ENCODE results near the gene CRIP2. TPM values are rescaled to one million over a fixed set of nuclear protein-coding genes. Genes with fewer than 3 reads are reported as not detected.

Gene CRIP2
- polyA plus RNA-seq, 1 donor from 2014 or later, result 214 TPM

DNA sequence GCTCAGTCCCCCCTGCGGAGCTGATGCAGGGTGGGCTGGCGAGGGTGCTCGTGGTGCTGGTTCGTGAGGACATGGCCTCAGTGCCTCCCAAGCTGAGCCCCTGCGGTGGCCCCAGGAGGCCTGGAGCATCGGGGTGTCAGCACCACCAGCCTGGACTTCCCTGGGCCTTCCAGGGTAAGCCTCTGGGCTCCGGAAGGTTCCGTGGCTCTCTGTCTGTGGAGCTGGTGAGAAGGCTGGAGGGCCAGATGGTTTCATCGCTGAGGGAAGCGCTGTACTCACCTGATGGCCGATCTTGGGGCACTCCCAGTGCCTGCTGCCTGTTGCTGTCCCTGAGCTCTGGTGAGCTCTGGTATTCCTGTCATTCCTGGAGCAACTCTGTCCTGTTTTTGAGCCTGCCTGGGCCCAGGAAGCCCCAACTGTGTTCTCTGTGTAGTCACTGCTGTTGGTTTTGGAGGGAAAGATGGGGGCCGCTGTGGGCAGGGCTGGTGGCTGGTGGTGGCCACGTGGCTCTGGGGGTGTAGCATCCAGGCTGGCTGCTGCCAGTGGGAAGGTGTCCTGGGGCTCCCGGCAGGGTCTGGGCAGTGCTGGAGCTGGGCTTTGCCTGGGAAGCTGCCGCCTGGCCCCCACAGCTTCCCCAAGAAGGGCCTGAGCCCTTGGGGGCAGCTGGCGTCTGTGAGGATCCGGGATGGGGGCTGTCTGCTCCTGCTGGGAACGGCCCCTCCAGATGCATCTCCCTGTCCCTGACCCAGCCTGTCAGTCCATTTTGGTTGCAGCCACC lies 36.7 kb upstream of the CRIP2 start:
- H3K27ac ChIP-seq (ENCODE audit: low read length), result no peak overlapping the region
- no peaks in the 10 kb centered on the region for H3K27me3 ChIP-seq (ENCODE audit: insufficient read depth, low read depth, low read length)
- H3K79me2 ChIP-seq (replicated peaks; ENCODE audit: insufficient read depth, low read length), result peaks cover 30% of the 10 kb centered on the region

DNA sequence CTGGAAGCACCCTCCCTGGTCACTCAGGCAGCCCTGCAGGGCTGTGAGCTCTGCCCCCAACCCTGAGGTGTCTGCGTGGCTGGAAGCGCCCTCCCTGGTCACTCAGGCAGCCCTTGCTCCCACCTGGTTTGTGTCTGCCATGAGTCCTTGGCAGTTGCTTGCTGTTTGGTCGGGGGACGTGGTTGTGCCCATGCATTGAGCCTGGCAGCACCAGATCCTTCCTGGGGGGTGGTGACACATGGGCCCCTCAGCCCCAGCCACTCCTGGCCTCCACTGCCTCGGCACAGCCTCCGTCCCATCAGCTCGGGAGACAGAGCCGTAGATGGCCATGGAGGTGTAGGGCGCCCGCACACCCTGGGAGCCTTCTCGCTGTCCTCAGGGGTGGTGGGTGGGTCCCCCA lies 35.4 kb upstream of the CRIP2 start:
- Histone ChIP-seq H3K36me3 (ENCODE audit: insufficient read depth, low read length) (no peaks in the 10 kb centered on the region), H3K9me3 (ENCODE audit: low read length) (no peaks in the 10 kb centered on the region), H3K27me3 (ENCODE audit: insufficient read depth, low read depth, low read length) (no peaks in the 10 kb centered on the region), H3K4me3 (ENCODE audit: low read length) (no peak overlapping the region), H3K27ac (ENCODE audit: low read length) (no peak overlapping the region), H3K4me2 (ENCODE audit: low read length) (no peak overlapping the region), H2AFZ (ENCODE audit: low read depth, low read length) (no peak overlapping the region), H3K9me2 (ENCODE audit: insufficient read depth, low read length) (no peaks in the 10 kb centered on the region), H3K79me2 (replicated peaks; ENCODE audit: insufficient read depth, low read length) (peaks cover 29% of the 10 kb centered on the region), H3K9ac (ENCODE audit: low read length) (no peak overlapping the region), H4K20me1 (ENCODE audit: insufficient read depth) (peaks cover 3% of the 10 kb centered on the region), H3F3A (ENCODE audit: insufficient read depth, low read length, poor library complexity, severe bottlenecking) (no peaks in the 10 kb centered on the region)
- TF ChIP-seq RAD21 (conservative IDR thresholded peaks at IDR 0.05) (no peak), MXI1 (conservative IDR thresholded peaks at IDR 0.05; ENCODE audit: poor library complexity, severe bottlenecking) (no peak), POLR2AphosphoS5 (IDR thresholded peaks at IDR 0.05) (no peak), EZH2 (IDR thresholded peaks at IDR 0.05; ENCODE audit: borderline replicate concordance, insufficient read depth, low read length, poor library complexity, severe bottlenecking) (no peak), SMC3 (conservative IDR thresholded peaks at IDR 0.05; ENCODE audit: poor library complexity) (no peak), TAF1 (IDR thresholded peaks at IDR 0.05; ENCODE audit: low read depth) (no peak)

More for the DNA sequence above, 36.7 kb upstream of the CRIP2 start:
- Histone ChIP-seq H3K9me3 (ENCODE audit: low read length) (no peaks in the 10 kb centered on the region), H4K20me1 (ENCODE audit: insufficient read depth) (peaks cover 3% of the 10 kb centered on the region), H3K36me3 (ENCODE audit: insufficient read depth, low read length) (no peaks in the 10 kb centered on the region), H3F3A (ENCODE audit: insufficient read depth, low read length, poor library complexity, severe bottlenecking) (no peaks in the 10 kb centered on the region), H2AFZ (ENCODE audit: low read depth, low read length) (no peak overlapping the region), H3K4me3 (ENCODE audit: low read length) (no peak overlapping the region), H3K4me2 (ENCODE audit: low read length) (no peak overlapping the region), H3K9me2 (ENCODE audit: insufficient read depth, low read length) (no peaks in the 10 kb centered on the region), H3K9ac (ENCODE audit: low read length) (no peak overlapping the region)
- TF ChIP-seq, protein P1, sequence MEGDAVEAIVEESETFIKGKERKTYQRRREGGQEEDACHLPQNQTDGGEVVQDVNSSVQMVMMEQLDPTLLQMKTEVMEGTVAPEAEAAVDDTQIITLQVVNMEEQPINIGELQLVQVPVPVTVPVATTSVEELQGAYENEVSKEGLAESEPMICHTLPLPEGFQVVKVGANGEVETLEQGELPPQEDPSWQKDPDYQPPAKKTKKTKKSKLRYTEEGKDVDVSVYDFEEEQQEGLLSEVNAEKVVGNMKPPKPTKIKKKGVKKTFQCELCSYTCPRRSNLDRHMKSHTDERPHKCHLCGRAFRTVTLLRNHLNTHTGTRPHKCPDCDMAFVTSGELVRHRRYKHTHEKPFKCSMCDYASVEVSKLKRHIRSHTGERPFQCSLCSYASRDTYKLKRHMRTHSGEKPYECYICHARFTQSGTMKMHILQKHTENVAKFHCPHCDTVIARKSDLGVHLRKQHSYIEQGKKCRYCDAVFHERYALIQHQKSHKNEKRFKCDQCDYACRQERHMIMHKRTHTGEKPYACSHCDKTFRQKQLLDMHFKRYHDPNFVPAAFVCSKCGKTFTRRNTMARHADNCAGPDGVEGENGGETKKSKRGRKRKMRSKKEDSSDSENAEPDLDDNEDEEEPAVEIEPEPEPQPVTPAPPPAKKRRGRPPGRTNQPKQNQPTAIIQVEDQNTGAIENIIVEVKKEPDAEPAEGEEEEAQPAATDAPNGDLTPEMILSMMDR (IDR thresholded peaks at IDR 0.05; ENCODE audit: poor library complexity, severe bottlenecking), result no peak
- TF ChIP-seq SMC3 (conservative IDR thresholded peaks at IDR 0.05; ENCODE audit: poor library complexity), result no peak
- no peak for TF ChIP-seq POLR2AphosphoS5 (IDR thresholded peaks at IDR 0.05)
- TF ChIP-seq EP300 (conservative IDR thresholded peaks at IDR 0.05; ENCODE audit: poor library complexity, severe bottlenecking), result no peak

DNA sequence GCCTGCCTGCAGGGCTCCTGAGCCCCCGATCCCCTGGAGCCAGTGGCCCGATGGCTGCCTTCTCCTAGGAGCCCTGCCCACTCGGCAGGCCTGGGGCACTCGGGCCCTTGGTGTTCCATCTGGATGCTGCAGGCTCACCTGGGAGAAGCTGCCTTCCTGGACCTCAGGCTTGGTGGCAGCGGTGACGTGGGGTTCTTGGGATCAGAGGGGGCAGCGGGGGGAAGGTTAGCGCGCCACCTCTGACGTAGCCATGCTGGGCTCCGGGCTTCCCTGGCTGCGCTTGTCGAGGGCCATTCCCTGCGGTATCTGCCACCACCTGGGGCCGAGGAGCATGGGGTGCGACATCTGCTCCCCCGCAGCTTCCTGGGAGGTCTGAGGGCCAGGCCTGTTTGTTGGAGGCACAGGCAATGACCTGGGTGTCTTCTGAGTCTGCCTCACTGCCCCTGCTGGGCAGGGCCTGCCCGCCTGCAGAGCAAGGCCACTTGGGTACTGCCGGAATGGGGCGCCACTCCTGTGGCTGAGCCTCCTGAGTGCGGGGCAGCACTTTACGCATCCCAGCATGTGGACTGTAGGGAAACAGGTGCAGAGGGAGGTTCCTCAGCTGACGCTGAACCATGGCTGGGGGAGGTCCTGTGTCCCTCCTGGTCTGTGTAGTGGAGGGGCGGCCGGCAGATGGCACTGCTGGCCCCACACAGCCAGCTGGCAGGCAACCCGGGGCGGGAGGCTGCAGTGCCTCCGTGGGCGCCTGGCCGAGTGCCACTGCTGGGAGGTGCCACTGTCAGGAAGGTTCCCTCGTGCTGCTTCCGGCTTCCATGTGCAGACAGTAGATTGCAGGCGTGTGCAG lies 34.7 kb upstream of the CRIP2 start:
- H3K27ac ChIP-seq (ENCODE audit: low read length), result no peak overlapping the region

More for the DNA sequence above, 34.7 kb upstream of the CRIP2 start:
- no peaks in the 10 kb centered on the region for H3K36me3 ChIP-seq (ENCODE audit: insufficient read depth, low read length)
- H4K20me1 ChIP-seq (ENCODE audit: insufficient read depth), result peaks cover 3% of the 10 kb centered on the region
- no peaks in the 10 kb centered on the region for H3K9me2 ChIP-seq (ENCODE audit: insufficient read depth, low read length)
- no peak overlapping the region for H3K9ac ChIP-seq (ENCODE audit: low read length)
- H3K27me3 ChIP-seq (ENCODE audit: insufficient read depth, low read depth, low read length), result no peaks in the 10 kb centered on the region
- no peaks in the 10 kb centered on the region for H3K9me3 ChIP-seq (ENCODE audit: low read length)
- H3K79me2 ChIP-seq (replicated peaks; ENCODE audit: insufficient read depth, low read length), result peaks cover 25% of the 10 kb centered on the region
- H3F3A ChIP-seq (ENCODE audit: insufficient read depth, low read length, poor library complexity, severe bottlenecking), result no peaks in the 10 kb centered on the region
- H3K4me2 ChIP-seq (ENCODE audit: low read length), result no peak overlapping the region
- TF ChIP-seq, protein P2, sequence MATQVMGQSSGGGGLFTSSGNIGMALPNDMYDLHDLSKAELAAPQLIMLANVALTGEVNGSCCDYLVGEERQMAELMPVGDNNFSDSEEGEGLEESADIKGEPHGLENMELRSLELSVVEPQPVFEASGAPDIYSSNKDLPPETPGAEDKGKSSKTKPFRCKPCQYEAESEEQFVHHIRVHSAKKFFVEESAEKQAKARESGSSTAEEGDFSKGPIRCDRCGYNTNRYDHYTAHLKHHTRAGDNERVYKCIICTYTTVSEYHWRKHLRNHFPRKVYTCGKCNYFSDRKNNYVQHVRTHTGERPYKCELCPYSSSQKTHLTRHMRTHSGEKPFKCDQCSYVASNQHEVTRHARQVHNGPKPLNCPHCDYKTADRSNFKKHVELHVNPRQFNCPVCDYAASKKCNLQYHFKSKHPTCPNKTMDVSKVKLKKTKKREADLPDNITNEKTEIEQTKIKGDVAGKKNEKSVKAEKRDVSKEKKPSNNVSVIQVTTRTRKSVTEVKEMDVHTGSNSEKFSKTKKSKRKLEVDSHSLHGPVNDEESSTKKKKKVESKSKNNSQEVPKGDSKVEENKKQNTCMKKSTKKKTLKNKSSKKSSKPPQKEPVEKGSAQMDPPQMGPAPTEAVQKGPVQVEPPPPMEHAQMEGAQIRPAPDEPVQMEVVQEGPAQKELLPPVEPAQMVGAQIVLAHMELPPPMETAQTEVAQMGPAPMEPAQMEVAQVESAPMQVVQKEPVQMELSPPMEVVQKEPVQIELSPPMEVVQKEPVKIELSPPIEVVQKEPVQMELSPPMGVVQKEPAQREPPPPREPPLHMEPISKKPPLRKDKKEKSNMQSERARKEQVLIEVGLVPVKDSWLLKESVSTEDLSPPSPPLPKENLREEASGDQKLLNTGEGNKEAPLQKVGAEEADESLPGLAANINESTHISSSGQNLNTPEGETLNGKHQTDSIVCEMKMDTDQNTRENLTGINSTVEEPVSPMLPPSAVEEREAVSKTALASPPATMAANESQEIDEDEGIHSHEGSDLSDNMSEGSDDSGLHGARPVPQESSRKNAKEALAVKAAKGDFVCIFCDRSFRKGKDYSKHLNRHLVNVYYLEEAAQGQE (IDR thresholded peaks at IDR 0.05; ENCODE audit: borderline replicate concordance), result no peak
- no peak overlapping the region for H3K4me3 ChIP-seq (ENCODE audit: low read length)
- no peak overlapping the region for H2AFZ ChIP-seq (ENCODE audit: low read depth, low read length)

All from neural cell (in vitro differentiated cells).